ENCODE results near the gene SLC44A4.
"Not testable (repeated sequence)": the region's sequence is repeated elsewhere in the genome, so short reads cannot be mapped to it uniquely, and the experiment has no call there.

The SLC44A4 gene

DNA sequence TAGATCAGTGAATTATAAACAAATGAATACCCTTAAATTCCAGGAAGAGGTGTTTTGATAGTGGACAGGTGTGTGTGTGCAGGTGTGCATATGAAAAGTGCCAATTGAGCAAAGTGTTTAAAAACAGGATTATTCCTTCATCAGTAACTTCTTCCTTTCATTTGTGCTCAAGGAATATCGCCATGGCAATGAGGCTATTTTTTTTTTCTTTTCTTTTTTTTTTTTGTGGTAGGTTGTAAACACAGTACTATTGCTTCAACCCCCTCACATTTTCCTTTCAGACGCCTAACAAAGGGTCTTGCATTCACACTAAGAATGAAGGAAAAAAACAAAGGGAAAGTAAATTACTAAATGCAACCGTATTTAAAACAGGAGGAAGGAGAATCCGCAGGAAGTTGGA is 53.2 kb downstream of the SLC44A4 start:
- FAIRE-seq: no peak

DNA sequence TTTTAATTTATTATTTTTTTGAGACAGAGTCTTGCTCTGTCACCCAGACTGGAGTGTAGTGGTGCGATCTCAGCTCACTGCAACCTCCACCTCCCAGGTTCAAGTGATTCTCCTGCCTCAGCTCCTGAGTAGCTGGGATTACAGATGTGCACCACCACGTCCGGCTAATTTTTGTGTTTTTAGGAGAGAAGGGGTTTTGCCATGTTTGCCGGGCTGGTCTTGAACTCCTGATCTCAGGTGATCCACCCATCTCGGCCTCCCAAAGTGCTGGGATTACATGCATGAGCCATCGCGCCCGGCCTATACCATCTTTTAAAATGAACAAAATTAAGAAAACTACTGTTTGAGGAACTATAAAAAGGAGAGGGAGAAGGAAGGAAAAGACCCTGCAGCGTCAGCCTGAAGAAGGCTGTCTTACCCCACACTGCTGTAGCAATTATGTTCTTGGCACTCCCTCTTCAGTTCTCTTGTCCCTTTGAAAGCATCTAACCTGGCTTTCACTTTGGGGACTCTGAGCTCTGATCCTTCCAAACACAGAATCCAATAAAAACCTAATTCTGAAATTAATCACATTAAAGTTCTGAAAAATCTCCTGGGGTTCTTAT is 55.1 kb downstream of the SLC44A4 start:
- FAIRE-seq: not testable (repeated sequence)

DNA sequence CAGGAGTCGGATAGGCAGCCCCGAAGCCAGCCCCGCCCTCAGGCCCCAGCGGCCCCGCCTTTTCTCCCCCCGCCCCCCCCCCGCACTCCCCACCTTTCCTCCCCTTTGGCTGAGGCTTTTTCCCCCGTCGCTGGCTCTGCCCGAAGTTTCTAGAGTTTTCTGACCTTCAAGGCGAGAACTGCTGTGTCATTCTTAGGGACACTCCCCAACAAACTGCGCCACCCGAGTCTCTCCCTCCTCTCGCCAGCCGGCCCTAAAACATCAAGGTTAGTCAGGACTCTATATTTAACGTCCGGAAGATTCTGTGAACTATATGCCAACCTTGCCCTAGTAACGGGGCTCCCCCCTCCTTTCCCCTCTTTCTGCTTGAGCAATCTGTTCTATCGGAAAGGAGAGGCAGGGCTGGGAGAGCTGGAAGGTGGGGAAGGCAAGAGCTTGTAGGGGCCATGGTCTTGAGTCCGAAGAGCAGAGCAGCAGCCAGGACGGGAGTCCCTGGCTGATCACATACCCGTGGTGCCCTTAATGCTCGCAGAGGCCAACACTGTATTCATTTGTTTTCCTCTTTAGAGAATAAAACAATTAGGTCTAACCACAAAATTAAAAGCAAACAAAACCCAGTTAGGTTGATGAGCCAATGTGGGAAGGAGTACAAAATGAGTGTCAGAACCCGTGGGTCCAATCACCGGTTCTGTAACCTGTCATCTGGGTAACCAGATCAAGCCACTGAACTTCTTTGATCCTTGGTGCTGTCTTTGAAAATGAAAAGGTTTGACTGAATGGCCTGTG is 56.6 kb downstream of the SLC44A4 start:
- FAIRE-seq: no peak

DNA sequence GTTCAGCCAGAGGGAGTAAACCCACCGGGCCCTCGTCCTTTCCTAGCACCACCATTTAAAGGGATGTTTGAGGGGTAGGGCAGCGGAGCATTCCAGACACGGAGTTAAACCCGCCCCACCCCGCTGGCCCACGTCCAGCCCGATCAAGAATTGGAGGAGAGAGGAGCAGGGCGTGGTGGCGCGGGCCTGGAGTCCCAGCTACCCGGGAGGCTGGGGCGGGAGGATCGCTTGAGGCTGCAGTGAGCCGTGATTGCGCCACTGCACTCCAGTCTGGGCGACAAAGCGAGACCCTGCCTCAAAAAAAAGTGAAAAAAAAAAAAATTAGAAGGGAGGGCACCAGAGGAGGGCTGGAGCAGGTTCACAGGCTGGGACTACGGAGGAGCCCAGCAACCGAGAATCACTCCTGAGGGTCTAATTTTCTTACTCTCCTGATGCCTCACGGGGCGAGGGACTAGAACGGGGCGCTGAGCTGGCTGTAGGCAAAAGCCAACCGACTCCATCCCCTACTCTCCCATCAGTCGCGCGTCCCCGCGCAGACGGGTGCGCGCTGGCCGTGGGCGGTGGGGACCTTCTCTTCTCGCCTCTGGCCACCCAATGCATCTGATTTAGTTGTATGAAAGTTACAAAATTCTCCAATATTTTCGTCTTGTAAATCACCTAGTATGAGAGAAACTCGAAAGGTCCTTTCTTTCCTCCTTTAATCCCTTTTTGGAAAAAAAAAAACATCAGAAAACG is 57.3 kb downstream of the SLC44A4 start:
- FAIRE-seq: no peak

DNA sequence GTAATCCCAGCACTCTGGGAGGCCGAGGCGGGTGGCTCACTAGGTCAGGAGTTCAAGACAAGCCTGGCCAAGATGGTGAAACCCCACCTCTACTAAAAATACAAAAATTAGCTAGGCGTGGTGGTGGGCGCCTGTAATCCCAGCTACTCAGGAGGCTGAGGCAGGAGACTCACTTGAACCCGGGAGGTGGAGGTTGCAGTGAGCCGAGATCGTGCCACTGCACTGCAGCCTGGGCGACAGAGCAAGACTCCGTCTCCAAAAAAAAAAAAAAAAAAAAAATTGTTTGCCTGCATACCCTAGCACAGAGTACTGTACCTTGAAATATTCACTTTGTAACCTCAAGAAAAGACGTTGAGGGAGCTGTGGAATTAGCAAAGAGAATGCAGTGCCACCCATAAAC is 58.4 kb downstream of the SLC44A4 start:
- FAIRE-seq: not testable (repeated sequence)

DNA sequence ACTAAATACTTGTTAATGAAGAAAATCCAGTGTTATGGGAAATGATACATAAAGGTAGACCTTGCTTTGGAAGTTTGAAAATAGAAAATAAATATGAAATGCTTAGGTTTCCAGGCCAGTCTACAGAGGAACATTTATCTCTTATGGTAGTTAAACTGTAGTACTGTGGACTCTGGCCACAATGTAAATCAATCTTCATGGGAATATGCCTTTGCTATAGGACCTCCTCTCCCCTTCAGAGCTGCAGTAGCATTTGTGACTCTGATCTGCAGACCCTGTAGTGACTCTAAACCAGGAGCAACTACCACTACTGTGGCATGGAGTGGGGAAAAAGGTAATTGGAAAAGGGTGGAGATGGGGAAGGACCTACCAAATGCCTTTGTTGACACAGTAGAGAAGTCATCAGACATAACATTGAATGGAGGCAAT is 58.9 kb downstream of the SLC44A4 start:
- no peak for FAIRE-seq

DNA sequence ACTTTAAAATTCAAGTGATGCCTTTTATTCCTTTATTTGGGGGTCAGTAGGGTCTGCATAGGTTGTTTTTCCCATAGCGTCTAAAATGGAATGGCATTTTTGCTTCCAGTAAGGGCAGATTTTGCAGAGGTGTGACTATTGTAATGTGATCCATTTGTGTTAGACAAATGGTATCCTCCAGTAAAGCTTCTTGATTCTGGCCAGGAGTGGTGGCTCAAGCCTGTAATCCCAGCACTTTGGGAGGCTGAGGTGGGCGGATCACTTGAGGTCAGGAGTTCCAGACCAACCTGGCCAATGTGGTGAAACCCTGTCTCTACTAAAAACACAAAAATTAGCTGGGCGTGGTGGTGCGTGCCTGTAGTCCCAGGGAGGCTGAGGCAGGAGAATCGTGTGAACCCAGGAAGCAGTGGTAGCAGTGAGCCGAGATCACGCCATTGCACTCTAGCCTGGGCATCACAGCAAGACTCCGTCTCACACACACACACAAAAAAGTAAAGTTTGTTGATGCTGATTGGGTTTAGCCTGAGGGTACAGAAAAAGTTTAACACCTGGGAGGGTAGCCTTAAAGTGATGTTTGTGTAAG is 60.8 kb downstream of the SLC44A4 start:
- FAIRE-seq: not testable (repeated sequence)

DNA sequence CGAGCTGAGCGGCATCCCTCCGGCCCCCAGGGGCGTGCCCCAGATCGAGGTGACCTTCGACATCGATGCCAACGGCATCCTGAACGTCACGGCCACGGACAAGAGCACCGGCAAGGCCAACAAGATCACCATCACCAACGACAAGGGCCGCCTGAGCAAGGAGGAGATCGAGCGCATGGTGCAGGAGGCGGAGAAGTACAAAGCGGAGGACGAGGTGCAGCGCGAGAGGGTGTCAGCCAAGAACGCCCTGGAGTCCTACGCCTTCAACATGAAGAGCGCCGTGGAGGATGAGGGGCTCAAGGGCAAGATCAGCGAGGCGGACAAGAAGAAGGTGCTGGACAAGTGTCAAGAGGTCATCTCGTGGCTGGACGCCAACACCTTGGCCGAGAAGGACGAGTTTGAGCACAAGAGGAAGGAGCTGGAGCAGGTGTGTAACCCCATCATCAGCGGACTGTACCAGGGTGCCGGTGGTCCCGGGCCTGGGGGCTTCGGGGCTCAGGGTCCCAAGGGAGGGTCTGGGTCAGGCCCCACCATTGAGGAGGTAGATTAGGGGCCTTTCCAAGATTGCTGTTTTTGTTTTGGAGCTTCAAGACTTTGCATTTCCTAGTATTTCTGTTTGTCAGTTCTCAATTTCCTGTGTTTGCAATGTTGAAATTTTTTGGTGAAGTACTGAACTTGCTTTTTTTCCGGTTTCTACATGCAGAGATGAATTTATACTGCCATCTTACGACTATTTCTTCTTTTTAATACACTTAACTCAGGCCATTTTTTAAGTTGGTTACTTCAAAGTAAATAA is 61.5 kb downstream of the SLC44A4 start:
- not testable (repeated sequence) for FAIRE-seq

DNA sequence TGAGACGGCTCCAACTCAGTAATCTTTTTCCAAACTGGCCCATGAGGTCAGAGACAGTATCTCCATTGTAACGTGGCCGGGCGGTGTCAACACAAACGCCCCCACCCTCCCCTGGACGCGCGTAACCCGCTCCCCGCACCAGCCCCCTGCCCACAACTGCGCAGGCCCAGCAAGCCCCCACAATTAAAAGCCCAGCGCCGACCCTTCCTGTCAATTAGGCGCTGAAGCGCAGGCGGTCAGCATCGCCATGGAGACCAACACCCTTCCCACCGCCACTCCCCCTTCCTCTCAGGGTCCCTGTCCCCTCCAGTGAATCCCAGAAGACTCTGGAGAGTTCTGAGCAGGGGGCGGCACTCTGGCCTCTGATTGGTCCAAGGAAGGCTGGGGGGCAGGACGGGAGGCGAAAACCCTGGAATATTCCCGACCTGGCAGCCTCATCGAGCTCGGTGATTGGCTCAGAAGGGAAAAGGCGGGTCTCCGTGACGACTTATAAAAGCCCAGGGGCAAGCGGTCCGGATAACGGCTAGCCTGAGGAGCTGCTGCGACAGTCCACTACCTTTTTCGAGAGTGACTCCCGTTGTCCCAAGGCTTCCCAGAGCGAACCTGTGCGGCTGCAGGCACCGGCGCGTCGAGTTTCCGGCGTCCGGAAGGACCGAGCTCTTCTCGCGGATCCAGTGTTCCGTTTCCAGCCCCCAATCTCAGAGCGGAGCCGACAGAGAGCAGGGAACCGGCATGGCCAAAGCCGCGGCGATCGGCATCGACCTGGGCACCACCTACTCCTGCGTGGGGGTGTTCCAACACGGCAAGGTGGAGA is 63.6 kb downstream of the SLC44A4 start, which contains the start of the genes HSPA1A and HSPA1L:
HSPA1A (plus strand) TSS at position 519 of the 814 bp plus-strand sequence; CDS start at position 733, 214 bp downstream.
HSPA1L (minus strand) TSS at position 259 of the 814 bp plus-strand sequence. CDS start 3,311 bp downstream, outside the sequence.
- no peak for FAIRE-seq

DNA sequence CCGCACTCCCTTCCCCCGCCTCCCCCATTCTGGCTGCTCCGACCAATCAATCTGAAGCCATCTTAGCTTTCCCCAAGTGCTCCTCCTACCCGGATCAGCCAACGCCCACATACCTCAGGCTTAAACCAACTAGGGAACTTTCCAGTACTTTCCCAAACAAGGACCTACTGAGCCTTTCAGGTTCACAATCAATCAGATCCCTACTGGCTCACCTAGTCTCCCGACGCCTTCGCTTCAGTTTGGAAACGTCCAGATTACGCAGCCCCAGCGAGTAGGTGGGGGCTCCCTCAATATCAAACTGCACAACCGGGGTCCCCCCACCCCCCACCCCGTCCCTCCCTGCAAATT is 64.1 kb downstream of the SLC44A4 start:
- FAIRE-seq: no peak

DNA sequence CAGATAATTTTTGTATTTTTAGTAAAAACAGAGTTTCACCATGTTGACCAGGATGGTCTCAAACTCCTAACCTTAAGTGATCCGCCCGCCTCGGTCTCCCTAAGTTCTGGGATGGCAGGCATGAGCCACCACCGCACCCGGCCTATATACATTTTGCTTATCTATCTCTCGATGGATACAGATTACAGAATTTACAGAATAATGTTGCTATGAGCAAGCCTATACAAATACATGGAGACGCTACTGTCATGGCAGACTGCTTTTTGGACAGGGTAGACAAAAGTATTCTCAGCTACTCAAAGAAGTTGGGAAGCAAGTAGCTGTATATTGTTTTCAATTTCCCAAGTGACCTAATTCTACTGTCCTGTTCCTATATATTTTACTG is 65.3 kb downstream of the SLC44A4 start:
- FAIRE-seq: no peak
